SK-N-SH treated with all-trans-retinoic acid at 6 μM for 48 hours (cell line): Measurements from ENCODE around the gene PRRC2A.

Experiments
- ATAC-seq: fragments of 200-7000 bp; cut with Tn5 transposase; 3 replicates; pipeline ENCODE4 v1.9.1; 2020; ENCODE audit warnings: mild to moderate bottlenecking, moderate library complexity
- ARNTL ChIP-seq: fragments of 450-650 bp; formaldehyde crosslinking; IDR thresholded peaks from 2 replicates; pipeline ENCODE4 v1.5.0; 2020; ENCODE audit warnings: low read depth, mild to moderate bottlenecking, moderate library complexity, borderline replicate concordance
- BACH2 ChIP-seq: fragments of 250-450 bp; sonication (Bioruptor Pico); IDR thresholded peaks from 2 replicates; pipeline ENCODE4 v1.9.0; 2021; ENCODE audit warnings: mild to moderate bottlenecking, borderline replicate concordance
- CSDC2 ChIP-seq: fragments of 250-450 bp; sonication (Bioruptor Pico); IDR thresholded peaks from 2 replicates; pipeline ENCODE4 v1.5.0; 2020; ENCODE audit warnings: mild to moderate bottlenecking, moderate library complexity
- CSRNP3 ChIP-seq: fragments of 250-450 bp; sonication (Bioruptor Pico); IDR thresholded peaks from 2 replicates; pipeline ENCODE4 v1.5.1; 2021; ENCODE audit warnings: mild to moderate bottlenecking, moderate library complexity
- ESRRG ChIP-seq: fragments of 250-450 bp; sonication (Bioruptor Pico); IDR thresholded peaks from 2 replicates; pipeline ENCODE4 v1.6.1; 2021; ENCODE audit warnings: mild to moderate bottlenecking
- ISL1 ChIP-seq: fragments of 250-450 bp; sonication (Bioruptor Pico); IDR thresholded peaks from 2 replicates; pipeline ENCODE4 v2.1.2; 2022; ENCODE audit warnings: mild to moderate bottlenecking, moderate library complexity
- PPARA ChIP-seq: fragments of 250-450 bp; sonication (Bioruptor Pico); IDR thresholded peaks from 2 replicates; pipeline ENCODE4 v1.5.0; 2020; ENCODE audit warnings: mild to moderate bottlenecking, borderline replicate concordance
- RARB ChIP-seq: fragments of 250-450 bp; sonication (Bioruptor Pico); IDR thresholded peaks from 2 replicates; pipeline ENCODE4 v1.8.0; 2021; ENCODE audit warnings: mild to moderate bottlenecking, moderate library complexity
- SNAI2 ChIP-seq: fragments of 250-450 bp; sonication (Bioruptor Pico); IDR thresholded peaks from 2 replicates; pipeline ENCODE4 v1.5.0; 2020; ENCODE audit warnings: mild to moderate bottlenecking, moderate library complexity
- TCF4 ChIP-seq: fragments of 250-450 bp; sonication (Bioruptor Pico); IDR thresholded peaks from 2 replicates; pipeline ENCODE4 v1.8.0; 2021; ENCODE audit warnings: mild to moderate bottlenecking, moderate library complexity, borderline replicate concordance
- TOX ChIP-seq: fragments of 250-450 bp; sonication (Bioruptor Pico); IDR thresholded peaks from 2 replicates; pipeline ENCODE4 v1.8.0; 2021; ENCODE audit warnings: mild to moderate bottlenecking, moderate library complexity, borderline replicate concordance
- TSHZ2 ChIP-seq: fragments of 250-450 bp; sonication (Bioruptor Pico); IDR thresholded peaks from 2 replicates; pipeline ENCODE4 v1.5.0; 2020; ENCODE audit warnings: mild to moderate bottlenecking, moderate library complexity
- ZFP30 ChIP-seq: fragments of 450-650 bp; formaldehyde crosslinking; IDR thresholded peaks from 2 replicates; pipeline ENCODE4 v1.5.0; 2022; ENCODE audit warnings: mild to moderate bottlenecking, moderate library complexity
- ZNF565 ChIP-seq: fragments of 450-650 bp; formaldehyde crosslinking; conservative IDR thresholded peaks from 2 replicates; pipeline ENCODE4 v1.5.0; 2020; ENCODE audit warnings: low read depth, mild to moderate bottlenecking, moderate library complexity
- ZNF70 ChIP-seq: fragments of 450-650 bp; formaldehyde crosslinking; IDR thresholded peaks from 2 replicates; pipeline ENCODE4 v1.5.0; 2020; ENCODE audit warnings: mild to moderate bottlenecking, moderate library complexity
- TF ChIP-seq, protein P1 (sequence below): fragments of 250-450 bp; sonication (Bioruptor Pico); IDR thresholded peaks from 2 replicates; pipeline ENCODE4 v1.8.0; 2020; ENCODE audit warnings: mild to moderate bottlenecking, moderate library complexity, borderline replicate concordance
- TF ChIP-seq, protein P2 (sequence below): fragments of 250-450 bp; sonication (Bioruptor Pico); IDR thresholded peaks from 2 replicates; pipeline ENCODE4 v1.8.0; 2021; ENCODE audit warnings: low read depth, mild to moderate bottlenecking, moderate library complexity, borderline replicate concordance
- TF ChIP-seq, protein P3 (sequence below): fragments of 250-450 bp; sonication (Bioruptor Pico); IDR thresholded peaks from 2 replicates; pipeline ENCODE4 v1.5.1; 2020; ENCODE audit warnings: low read depth, mild to moderate bottlenecking, moderate library complexity

Gene PRRC2A

DNA sequence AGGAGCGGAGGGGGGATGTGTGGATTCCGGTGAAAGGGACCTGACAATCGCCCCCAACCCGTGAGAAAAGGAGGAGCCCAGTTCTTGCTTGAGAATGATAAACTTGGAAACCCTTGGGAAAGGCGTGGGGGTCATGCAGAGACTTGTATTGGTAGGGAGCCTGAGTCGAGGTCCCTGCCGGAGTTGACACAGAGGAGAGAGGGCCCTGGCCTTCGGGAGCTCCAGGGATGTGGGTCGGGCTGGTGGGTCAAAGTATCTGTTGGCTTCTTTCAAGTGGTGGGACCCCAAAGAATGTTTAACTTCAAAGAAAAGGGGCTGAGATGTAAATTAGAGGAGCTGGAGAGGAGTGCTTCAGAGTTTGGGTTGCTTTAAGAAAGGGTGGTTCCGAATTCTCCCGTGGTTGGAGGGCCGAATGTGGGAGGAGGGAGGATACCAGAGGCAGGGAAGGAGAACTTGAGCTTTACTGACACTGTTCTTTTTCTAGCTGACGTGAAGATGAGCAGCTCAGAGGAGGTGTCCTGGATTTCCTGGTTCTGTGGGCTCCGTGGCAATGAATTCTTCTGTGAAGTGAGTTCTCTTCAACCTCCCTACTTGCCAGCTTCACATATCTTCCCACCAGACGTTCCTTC is 45.9 kb downstream of the PRRC2A start (continued):
- TF ChIP-seq TSHZ2 (CRISPR knock-in tag) = no peak

GRCh38 chr6:31669676-31670075 is 49.2 kb downstream of the PRRC2A start, which contains the start of gene LY6G5B:
Gene LY6G5B, plus strand, starts transcription at chr6:31669976. Its CDS starts 975 bp downstream, at chr6:31670951.
- TF ChIP-seq, protein P1, sequence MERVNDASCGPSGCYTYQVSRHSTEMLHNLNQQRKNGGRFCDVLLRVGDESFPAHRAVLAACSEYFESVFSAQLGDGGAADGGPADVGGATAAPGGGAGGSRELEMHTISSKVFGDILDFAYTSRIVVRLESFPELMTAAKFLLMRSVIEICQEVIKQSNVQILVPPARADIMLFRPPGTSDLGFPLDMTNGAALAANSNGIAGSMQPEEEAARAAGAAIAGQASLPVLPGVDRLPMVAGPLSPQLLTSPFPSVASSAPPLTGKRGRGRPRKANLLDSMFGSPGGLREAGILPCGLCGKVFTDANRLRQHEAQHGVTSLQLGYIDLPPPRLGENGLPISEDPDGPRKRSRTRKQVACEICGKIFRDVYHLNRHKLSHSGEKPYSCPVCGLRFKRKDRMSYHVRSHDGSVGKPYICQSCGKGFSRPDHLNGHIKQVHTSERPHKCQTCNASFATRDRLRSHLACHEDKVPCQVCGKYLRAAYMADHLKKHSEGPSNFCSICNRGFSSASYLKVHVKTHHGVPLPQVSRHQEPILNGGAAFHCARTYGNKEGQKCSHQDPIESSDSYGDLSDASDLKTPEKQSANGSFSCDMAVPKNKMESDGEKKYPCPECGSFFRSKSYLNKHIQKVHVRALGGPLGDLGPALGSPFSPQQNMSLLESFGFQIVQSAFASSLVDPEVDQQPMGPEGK (CRISPR knock-in tag) = no peak
- TF ChIP-seq TOX (CRISPR knock-in tag) (no peak), SNAI2 (CRISPR knock-in tag) (no peak), CSRNP3 (no peak), BACH2 (CRISPR knock-in tag) (no peak), ISL1 (CRISPR knock-in tag) (no peak), ZNF70 (no peak), ESRRG (CRISPR knock-in tag) (no peak)
- TF ChIP-seq, all 23 proteins: peak for 0
- ATAC-seq = no peak

DNA sequence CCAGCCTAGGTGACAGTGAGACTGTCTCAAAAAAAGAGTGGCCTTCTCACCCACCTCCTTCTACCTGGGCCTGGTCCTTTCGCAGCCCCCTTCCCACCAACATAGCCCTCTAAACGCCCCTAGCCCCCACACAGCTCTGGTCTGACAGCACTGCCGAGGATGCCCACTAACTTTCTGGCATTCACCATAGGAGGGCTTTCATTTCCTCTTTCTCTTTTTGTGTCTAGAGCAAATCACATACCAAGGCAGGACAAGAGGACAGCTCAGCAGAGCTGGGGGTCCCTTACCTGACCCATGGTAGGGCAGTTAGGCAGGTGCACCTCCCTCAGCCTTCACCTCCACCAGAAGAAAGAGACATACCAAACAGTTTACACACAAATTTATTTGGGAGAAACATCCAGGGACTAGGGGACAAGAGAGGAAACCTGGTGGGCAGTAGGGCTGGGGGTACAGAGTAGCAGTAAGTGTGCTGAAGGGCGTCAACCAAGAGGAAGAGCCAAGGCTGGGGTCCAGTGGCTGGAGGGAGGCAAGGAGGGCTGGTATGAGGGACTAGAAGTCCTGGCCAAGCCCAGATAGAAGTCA is 55.9 kb downstream of the PRRC2A start:
- ATAC-seq = no peak
- TF ChIP-seq CSDC2 (CRISPR knock-in tag) (no peak), ARNTL (CRISPR knock-in tag) (no peak), ESRRG (CRISPR knock-in tag) (no peak), RARB (no peak), ZNF70 (no peak), PPARA (CRISPR knock-in tag) (no peak), TCF4 (CRISPR knock-in tag) (no peak), SNAI2 (CRISPR knock-in tag) (no peak), ZFP30 (CRISPR knock-in tag) (no peak), ZNF565 (CRISPR knock-in tag) (no peak)
- TF ChIP-seq, protein P1 (CRISPR knock-in tag) = no peak

- ATAC-seq = no peak
- TF ChIP-seq, protein P1 (CRISPR knock-in tag) = no peak
- TF ChIP-seq ZNF70 (no peak), RARB (no peak), TSHZ2 (CRISPR knock-in tag) (no peak)
- TF ChIP-seq, protein P2, sequence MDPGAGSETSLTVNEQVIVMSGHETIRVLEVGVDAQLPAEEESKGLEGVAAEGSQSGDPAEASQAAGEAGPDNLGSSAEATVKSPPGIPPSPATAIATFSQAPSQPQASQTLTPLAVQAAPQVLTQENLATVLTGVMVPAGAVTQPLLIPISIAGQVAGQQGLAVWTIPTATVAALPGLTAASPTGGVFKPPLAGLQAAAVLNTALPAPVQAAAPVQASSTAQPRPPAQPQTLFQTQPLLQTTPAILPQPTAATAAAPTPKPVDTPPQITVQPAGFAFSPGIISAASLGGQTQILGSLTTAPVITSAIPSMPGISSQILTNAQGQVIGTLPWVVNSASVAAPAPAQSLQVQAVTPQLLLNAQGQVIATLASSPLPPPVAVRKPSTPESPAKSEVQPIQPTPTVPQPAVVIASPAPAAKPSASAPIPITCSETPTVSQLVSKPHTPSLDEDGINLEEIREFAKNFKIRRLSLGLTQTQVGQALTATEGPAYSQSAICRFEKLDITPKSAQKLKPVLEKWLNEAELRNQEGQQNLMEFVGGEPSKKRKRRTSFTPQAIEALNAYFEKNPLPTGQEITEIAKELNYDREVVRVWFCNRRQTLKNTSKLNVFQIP (CRISPR knock-in tag) = no peak
- TF ChIP-seq, protein P3, sequence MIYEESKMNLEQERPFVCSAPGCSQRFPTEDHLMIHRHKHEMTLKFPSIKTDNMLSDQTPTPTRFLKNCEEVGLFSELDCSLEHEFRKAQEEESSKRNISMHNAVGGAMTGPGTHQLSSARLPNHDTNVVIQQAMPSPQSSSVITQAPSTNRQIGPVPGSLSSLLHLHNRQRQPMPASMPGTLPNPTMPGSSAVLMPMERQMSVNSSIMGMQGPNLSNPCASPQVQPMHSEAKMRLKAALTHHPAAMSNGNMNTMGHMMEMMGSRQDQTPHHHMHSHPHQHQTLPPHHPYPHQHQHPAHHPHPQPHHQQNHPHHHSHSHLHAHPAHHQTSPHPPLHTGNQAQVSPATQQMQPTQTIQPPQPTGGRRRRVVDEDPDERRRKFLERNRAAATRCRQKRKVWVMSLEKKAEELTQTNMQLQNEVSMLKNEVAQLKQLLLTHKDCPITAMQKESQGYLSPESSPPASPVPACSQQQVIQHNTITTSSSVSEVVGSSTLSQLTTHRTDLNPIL = no peak
These were observed 56.4 kb downstream of the PRRC2A start for GRCh38 chr6:31676904-31677303.
